HepG2 (cell line): ENCODE data around the gene PREX1. TPM values are rescaled to one million over a fixed set of nuclear protein-coding genes. Genes with fewer than 3 reads are reported as not detected.
A peak's percentile ranks its signal among the peaks of the same experiment; 100 is the strongest.

Experiments
- DR1 ChIP-seq: sonication (generic); formaldehyde crosslinking; IDR thresholded peaks from 2 replicates; pipeline ENCODE4 v1.8.0; 2021; ENCODE audit warnings: mild to moderate bottlenecking, missing genetic modification reagents, inconsistent platforms
- KDM6A ChIP-seq: IDR thresholded peaks from 2 replicates; pipeline ENCODE4 v1.6.1; 2016; ENCODE audit warnings: low read depth
- KLF16 ChIP-seq, 2 experiments: sonication (generic) in 1 of 2; formaldehyde crosslinking in 1 of 2; IDR thresholded peaks; 2 replicates each; pipeline versions ENCODE4 v1.6.1 to v1.8.0; 2016 to 2023; ENCODE audit warnings: missing genetic modification reagents in 2 of 2, missing compliant biosample characterization in 1 of 2
- MXD4 ChIP-seq: IDR thresholded peaks from 2 replicates; pipeline ENCODE4 v1.6.1; 2016; ENCODE audit warnings: mild to moderate bottlenecking, missing biosample characterization, missing genetic modification reagents
- PCBP1 ChIP-seq: fragments of 200-400 bp; formaldehyde crosslinking; IDR thresholded peaks from 2 replicates; pipeline ENCODE4 v1.6.1; 2017; ENCODE audit warnings: mild to moderate bottlenecking, low read depth, low read length, borderline replicate concordance
- PHB2 ChIP-seq: fragments of 450-650 bp; IDR thresholded peaks from 2 replicates; pipeline ENCODE4 v1.6.1; 2018; ENCODE audit not compliant: partially characterized antibody
- PLRG1 ChIP-seq: fragments of 450-650 bp; conservative IDR thresholded peaks from 2 replicates; pipeline ENCODE4 v1.6.1; 2016
- SP4 ChIP-seq: sonication (generic); formaldehyde crosslinking; IDR thresholded peaks from 2 replicates; pipeline ENCODE4 v1.8.1; 2023; ENCODE audit warnings: mild to moderate bottlenecking, missing genetic modification reagents
- ZBTB33 ChIP-seq: sonication (generic); formaldehyde crosslinking; IDR thresholded peaks from 2 replicates; pipeline ENCODE4 v1.4.0; 2020; ENCODE audit warnings: missing genetic modification reagents
- ZNF136 ChIP-seq: sonication (generic); formaldehyde crosslinking; IDR thresholded peaks from 2 replicates; pipeline ENCODE4 v1.8.1; 2022; ENCODE audit warnings: low read depth, mild to moderate bottlenecking, moderate library complexity, missing genetic modification reagents
- ZNF333 ChIP-seq: sonication (generic); formaldehyde crosslinking; IDR thresholded peaks from 2 replicates; pipeline ENCODE4 v1.4.0; 2020; ENCODE audit warnings: mild to moderate bottlenecking, missing genetic modification reagents, borderline replicate concordance
- ZNF530 ChIP-seq: sonication (generic); formaldehyde crosslinking; IDR thresholded peaks from 2 replicates; pipeline ENCODE4 v1.5.0; 2020; ENCODE audit warnings: low read depth, mild to moderate bottlenecking, missing genetic modification reagents
- ZNF563 ChIP-seq: sonication (generic); formaldehyde crosslinking; IDR thresholded peaks from 2 replicates; pipeline ENCODE4 v1.8.0; 2022; ENCODE audit warnings: mild to moderate bottlenecking, moderate library complexity, missing genetic modification reagents
- ZNF672 ChIP-seq: sonication (generic); formaldehyde crosslinking; IDR thresholded peaks from 2 replicates; pipeline ENCODE4 v1.8.1; 2022; ENCODE audit warnings: missing genetic modification reagents
- ZNF776 ChIP-seq: sonication (generic); formaldehyde crosslinking; IDR thresholded peaks from 2 replicates; pipeline ENCODE4 v1.4.0; 2020; ENCODE audit warnings: mild to moderate bottlenecking, missing genetic modification reagents
- ZNF839 ChIP-seq: sonication (generic); formaldehyde crosslinking; IDR thresholded peaks from 2 replicates; pipeline ENCODE4 v1.4.0; 2020; ENCODE audit warnings: missing genetic modification reagents, mild to moderate bottlenecking, borderline replicate concordance
- ZSCAN22 ChIP-seq: sonication (generic); formaldehyde crosslinking; IDR thresholded peaks from 2 replicates; pipeline ENCODE4 v1.4.0; 2020; ENCODE audit warnings: mild to moderate bottlenecking, missing genetic modification reagents
- ZSCAN25 ChIP-seq: sonication (generic); formaldehyde crosslinking; IDR thresholded peaks from 2 replicates; pipeline ENCODE4 v1.8.0; 2022; ENCODE audit warnings: mild to moderate bottlenecking, missing genetic modification reagents
- polyA plus RNA-seq, 8 experiments: library from polyadenylated mRNA; depleted of rRNA in 3 of 8; stranded (reverse) in 7 of 8; unstranded in 1 of 8; fragments of >200 nt; fragmentation: Illumina TruSeq in 4 of 8; extraction: Trizol in 4 of 8; gene quantifications; 2 replicates each; pipeline versions ENCODE4 v1.2.1 to v1.2.3, GENCODE V29; 2011 to 2016; ENCODE audit warnings: low read depth in 4 of 8, missing spikeins in 1 of 8, mixed read lengths in 1 of 8; ENCODE audit not compliant: insufficient read depth in 1 of 8
- total RNA-seq, 5 experiments: library from RNA; depleted of rRNA; stranded (reverse); fragments of >200 nt; fragmentation: Illumina TruSeq; extraction: Trizol; gene quantifications; 2 replicates each; pipeline ENCODE4 v1.2.3, GENCODE V29; 2016; ENCODE audit warnings: low read depth in 1 of 5
- TF ChIP-seq, protein P1 (sequence below): fragments of 450-650 bp; IDR thresholded peaks from 2 replicates; pipeline ENCODE4 v1.6.1; 2016
- TF ChIP-seq, protein P2 (sequence below): sonication (generic); formaldehyde crosslinking; IDR thresholded peaks from 2 replicates; pipeline ENCODE4 v1.5.0; 2020; ENCODE audit warnings: mild to moderate bottlenecking, missing genetic modification reagents
- TF ChIP-seq, protein P3 (sequence below): sonication (generic); formaldehyde crosslinking; IDR thresholded peaks from 2 replicates; pipeline ENCODE4 v1.5.0; 2020; ENCODE audit warnings: missing genetic modification reagents, mild to moderate bottlenecking, borderline replicate concordance

PREX1 gene
- total and polyA plus RNA-seq, 2 of the 13 experiments (the other 11 are each of a cell fraction or from before 2014, with no cell fraction given): 0.02 to 0.04 TPM

DNA sequence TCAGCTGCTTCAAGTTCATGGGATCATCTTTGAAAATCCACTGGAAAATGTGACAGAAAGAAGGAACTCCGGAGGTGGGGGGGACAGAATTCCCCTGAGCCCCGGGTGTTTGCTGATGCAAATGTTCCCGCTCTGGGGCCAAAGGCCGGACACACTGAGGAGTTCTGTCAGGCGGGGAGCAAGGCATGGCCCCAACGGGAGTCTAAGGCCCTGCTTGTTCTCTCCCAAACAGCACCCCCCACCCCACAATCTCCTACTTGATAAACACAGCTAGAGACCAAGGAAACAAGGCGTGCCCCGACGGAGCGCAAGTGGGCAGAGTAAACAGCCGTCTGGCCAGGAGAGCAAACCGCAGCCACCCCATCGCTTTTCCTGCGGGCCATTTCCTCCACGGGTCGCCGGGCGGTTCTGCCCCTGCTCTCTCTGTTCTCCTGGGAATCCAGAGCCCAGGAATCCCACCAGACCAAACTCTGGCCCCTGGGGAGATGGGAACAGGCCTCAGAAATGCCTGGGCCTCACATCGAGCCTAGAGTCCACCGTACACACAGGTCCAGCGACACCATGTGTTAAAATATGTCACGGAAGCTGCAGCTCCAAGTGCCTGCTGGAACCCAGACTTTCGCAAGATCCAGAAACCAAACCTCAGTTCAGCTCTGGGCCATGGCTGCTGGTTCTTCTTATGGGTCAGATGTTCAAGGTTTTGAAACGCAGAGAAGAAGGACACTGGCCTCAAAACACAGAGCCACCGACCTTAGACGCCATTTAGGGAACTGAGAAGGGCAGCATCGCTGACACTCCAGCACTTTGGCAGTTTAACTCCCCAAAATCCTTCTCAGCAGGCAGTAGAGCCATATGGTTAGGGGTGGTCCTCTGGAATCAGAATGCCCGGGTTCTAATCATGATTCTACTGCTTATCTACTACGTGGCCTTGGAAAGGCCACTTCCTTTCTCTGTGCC lies 104.2 kb downstream of the PREX1 start (continued):
- TF ChIP-seq, protein P1, sequence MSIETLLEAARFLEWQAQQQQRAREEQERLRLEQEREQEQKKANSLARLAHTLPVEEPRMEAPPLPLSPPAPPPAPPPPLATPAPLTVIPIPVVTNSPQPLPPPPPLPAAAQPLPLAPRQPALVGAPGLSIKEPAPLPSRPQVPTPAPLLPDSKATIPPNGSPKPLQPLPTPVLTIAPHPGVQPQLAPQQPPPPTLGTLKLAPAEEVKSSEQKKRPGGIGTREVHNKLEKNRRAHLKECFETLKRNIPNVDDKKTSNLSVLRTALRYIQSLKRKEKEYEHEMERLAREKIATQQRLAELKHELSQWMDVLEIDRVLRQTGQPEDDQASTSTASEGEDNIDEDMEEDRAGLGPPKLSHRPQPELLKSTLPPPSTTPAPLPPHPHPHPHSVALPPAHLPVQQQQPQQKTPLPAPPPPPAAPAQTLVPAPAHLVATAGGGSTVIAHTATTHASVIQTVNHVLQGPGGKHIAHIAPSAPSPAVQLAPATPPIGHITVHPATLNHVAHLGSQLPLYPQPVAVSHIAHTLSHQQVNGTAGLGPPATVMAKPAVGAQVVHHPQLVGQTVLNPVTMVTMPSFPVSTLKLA: no peak
- TF ChIP-seq ZNF563 (CRISPR knock-in tag) (peak; percentile 89), ZSCAN25 (CRISPR knock-in tag) (0 out of 2 replicates have a peak, but pooled peaks have one; percentile 16), DR1 (no peak; the same call in 1 of the 2 replicates), ZNF530 (no peak), ZNF839 (CRISPR knock-in tag) (no peak), ZSCAN22 (CRISPR knock-in tag) (peak; percentile 66; the same call in 1 of the 2 replicates), MXD4 (CRISPR knock-in tag) (peak; percentile 58), PLRG1 (no peak), ZNF672 (CRISPR knock-in tag) (no peak), ZNF333 (CRISPR knock-in tag) (peak; percentile 36; the same call in 1 of the 2 replicates), KLF16 (CRISPR knock-in tag; IDR thresholded peaks at IDR 0.05) (no peak), ZNF136 (CRISPR knock-in tag) (0 out of 2 replicates have a peak, but pooled peaks have one; percentile 59), KDM6A (CRISPR knock-in tag) (no peak), ZNF776 (CRISPR knock-in tag) (no peak), PCBP1 (no peak), SP4 (CRISPR knock-in tag) (no peak), PHB2 (no peak), ZBTB33 (CRISPR knock-in tag) (no peak)
- TF ChIP-seq, protein P2, sequence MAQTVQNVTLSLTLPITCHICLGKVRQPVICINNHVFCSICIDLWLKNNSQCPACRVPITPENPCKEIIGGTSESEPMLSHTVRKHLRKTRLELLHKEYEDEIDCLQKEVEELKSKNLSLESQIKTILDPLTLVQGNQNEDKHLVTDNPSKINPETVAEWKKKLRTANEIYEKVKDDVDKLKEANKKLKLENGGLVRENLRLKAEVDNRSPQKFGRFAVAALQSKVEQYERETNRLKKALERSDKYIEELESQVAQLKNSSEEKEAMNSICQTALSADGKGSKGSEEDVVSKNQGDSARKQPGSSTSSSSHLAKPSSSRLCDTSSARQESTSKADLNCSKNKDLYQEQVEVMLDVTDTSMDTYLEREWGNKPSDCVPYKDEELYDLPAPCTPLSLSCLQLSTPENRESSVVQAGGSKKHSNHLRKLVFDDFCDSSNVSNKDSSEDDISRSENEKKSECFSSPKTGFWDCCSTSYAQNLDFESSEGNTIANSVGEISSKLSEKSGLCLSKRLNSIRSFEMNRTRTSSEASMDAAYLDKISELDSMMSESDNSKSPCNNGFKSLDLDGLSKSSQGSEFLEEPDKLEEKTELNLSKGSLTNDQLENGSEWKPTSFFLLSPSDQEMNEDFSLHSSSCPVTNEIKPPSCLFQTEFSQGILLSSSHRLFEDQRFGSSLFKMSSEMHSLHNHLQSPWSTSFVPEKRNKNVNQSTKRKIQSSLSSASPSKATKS (CRISPR knock-in tag): 0 out of 2 replicates have a peak, but pooled peaks have one; percentile 46
- TF ChIP-seq, protein P3, sequence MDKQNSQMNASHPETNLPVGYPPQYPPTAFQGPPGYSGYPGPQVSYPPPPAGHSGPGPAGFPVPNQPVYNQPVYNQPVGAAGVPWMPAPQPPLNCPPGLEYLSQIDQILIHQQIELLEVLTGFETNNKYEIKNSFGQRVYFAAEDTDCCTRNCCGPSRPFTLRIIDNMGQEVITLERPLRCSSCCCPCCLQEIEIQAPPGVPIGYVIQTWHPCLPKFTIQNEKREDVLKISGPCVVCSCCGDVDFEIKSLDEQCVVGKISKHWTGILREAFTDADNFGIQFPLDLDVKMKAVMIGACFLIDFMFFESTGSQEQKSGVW: no peak
